ENCODE data around the gene MASTL.

The MASTL gene

GRCh38 chr10:27158421-27158820 lies 3.3 kb downstream of the MASTL start:
- H3K36me3 Mint-ChIP-seq (ENCODE audit: insufficient read depth), result peaks cover 61% of the 10 kb centered on the region
- H3K4me3 Mint-ChIP-seq, result no peak overlapping the region
- DNase-seq (ENCODE audit: low spot score in 2 of 2), result no peak
- no peak for ATAC-seq (replicated peaks; ENCODE audit: extremely low read depth, poor library complexity, severe bottlenecking)
- H3K4me1 Mint-ChIP-seq, result peaks cover 32% of the 10 kb centered on the region
- H3K27me3 Mint-ChIP-seq, result no peaks in the 10 kb centered on the region
- no peaks in the 10 kb centered on the region for H3K9me3 Mint-ChIP-seq
- H3K27ac Mint-ChIP-seq (ENCODE audit: low read depth), result no peak overlapping the region

DNA sequence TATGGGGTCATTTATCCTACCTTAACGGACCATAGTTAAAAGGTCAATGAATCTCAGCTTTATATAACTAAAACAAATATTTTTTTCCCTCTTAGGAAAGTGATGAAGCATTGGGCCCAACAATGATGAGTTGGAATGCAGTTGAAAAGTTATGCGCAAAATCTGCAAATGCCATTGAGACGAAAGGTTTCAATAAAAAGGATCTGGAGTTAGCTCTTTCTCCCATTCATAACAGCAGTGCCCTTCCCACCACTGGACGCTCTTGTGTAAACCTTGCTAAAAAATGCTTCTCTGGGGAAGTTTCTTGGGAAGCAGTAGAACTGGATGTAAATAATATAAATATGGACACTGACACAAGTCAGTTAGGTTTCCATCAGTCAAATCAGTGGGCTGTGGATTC lies 14.7 kb downstream of the MASTL start:
- peaks cover 37% of the 10 kb centered on the region for H3K36me3 Mint-ChIP-seq (ENCODE audit: insufficient read depth)
- no peak overlapping the region for H3K27ac Mint-ChIP-seq (ENCODE audit: low read depth)
- no peak overlapping the region for H3K4me3 Mint-ChIP-seq
- H3K9me3 Mint-ChIP-seq, result no peaks in the 10 kb centered on the region
- ATAC-seq (replicated peaks; ENCODE audit: extremely low read depth, poor library complexity, severe bottlenecking) (no peak), DNase-seq (ENCODE audit: low spot score in 2 of 2) (no peak)
- no peaks in the 10 kb centered on the region for H3K27me3 Mint-ChIP-seq
- H3K4me1 Mint-ChIP-seq, result no peaks in the 10 kb centered on the region

DNA sequence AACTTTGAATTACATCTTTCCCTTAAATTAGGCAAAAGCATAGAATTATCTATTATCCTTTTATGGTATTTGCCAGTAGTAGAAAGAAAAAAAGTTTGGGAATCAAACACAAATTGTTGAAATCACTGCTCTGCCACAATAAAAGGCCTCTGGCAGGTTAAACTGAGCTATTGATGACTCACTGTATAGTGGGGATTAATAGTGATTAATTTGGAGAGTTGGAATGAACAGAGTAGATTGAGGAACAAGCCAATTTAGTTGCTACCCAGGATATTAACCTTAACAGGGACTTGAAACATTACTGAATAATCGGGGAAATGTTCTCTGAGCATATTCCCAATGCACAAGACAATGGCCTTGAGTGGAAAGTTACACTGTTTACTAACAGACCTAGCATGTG lies 33.1 kb downstream of the MASTL start:
- H3K36me3 Mint-ChIP-seq (ENCODE audit: insufficient read depth), result peaks cover 6% of the 10 kb centered on the region

GRCh38 chr10:27188897-27189296 lies 33.7 kb downstream of the MASTL start:
- DNase-seq (ENCODE audit: low spot score in 2 of 2) (no peak), ATAC-seq (replicated peaks; ENCODE audit: extremely low read depth, poor library complexity, severe bottlenecking) (no peak)
- Mint-ChIP-seq H3K27ac (ENCODE audit: low read depth) (no peak overlapping the region), H3K36me3 (ENCODE audit: insufficient read depth) (peaks cover 6% of the 10 kb centered on the region), H3K27me3 (no peaks in the 10 kb centered on the region), H3K4me1 (peaks cover 5% of the 10 kb centered on the region), H3K9me3 (no peaks in the 10 kb centered on the region), H3K4me3 (no peak overlapping the region)

More for the DNA sequence above, 33.1 kb downstream of the MASTL start:
- Mint-ChIP-seq H3K4me1 (peaks cover 5% of the 10 kb centered on the region), H3K27me3 (no peaks in the 10 kb centered on the region), H3K27ac (ENCODE audit: low read depth) (no peak overlapping the region), H3K4me3 (no peak overlapping the region), H3K9me3 (no peaks in the 10 kb centered on the region)
- DNase-seq (ENCODE audit: low spot score in 2 of 2) (no peak), ATAC-seq (replicated peaks; ENCODE audit: extremely low read depth, poor library complexity, severe bottlenecking) (no peak)

DNA sequence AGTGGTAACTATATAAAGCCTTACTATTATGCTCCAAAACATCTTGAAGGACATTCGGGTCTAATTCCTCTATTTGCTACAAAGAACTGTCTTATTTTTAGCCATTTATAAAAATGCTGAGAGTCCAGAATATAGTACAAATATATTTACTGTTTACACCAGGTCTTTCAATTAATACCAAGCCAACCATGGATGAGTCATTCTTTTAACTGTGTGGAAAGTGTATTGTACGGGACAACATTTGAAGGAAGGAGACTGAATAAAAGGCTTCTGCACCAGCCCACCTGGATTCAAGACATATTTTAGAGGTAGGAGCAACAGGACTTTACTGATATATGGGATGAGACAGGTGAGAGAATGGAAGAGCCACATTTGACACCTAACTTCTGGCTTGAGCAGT lies 35.4 kb downstream of the MASTL start:
- no peaks in the 10 kb centered on the region for H3K27me3 Mint-ChIP-seq
- H3K4me3 Mint-ChIP-seq, result no peak overlapping the region
- ATAC-seq (replicated peaks; ENCODE audit: extremely low read depth, poor library complexity, severe bottlenecking) (no peak), DNase-seq (ENCODE audit: low spot score in 2 of 2) (no peak)
- H3K9me3 Mint-ChIP-seq, result no peaks in the 10 kb centered on the region
- no peak overlapping the region for H3K27ac Mint-ChIP-seq (ENCODE audit: low read depth)
- H3K36me3 Mint-ChIP-seq (ENCODE audit: insufficient read depth), result peaks cover 6% of the 10 kb centered on the region
- peaks cover 5% of the 10 kb centered on the region for H3K4me1 Mint-ChIP-seq

- Mint-ChIP-seq H3K9me3 (no peaks in the 10 kb centered on the region), H3K27ac (ENCODE audit: low read depth) (no peak overlapping the region), H3K4me3 (no peak overlapping the region), H3K4me1 (peaks cover 5% of the 10 kb centered on the region), H3K36me3 (ENCODE audit: insufficient read depth) (peaks cover 12% of the 10 kb centered on the region), H3K27me3 (no peaks in the 10 kb centered on the region)
- no peak for ATAC-seq (replicated peaks; ENCODE audit: extremely low read depth, poor library complexity, severe bottlenecking)
- DNase-seq (ENCODE audit: low spot score in 2 of 2), result no peak
Observed at GRCh38 chr10:27192284-27192683, 37.1 kb downstream of the MASTL start.

DNA sequence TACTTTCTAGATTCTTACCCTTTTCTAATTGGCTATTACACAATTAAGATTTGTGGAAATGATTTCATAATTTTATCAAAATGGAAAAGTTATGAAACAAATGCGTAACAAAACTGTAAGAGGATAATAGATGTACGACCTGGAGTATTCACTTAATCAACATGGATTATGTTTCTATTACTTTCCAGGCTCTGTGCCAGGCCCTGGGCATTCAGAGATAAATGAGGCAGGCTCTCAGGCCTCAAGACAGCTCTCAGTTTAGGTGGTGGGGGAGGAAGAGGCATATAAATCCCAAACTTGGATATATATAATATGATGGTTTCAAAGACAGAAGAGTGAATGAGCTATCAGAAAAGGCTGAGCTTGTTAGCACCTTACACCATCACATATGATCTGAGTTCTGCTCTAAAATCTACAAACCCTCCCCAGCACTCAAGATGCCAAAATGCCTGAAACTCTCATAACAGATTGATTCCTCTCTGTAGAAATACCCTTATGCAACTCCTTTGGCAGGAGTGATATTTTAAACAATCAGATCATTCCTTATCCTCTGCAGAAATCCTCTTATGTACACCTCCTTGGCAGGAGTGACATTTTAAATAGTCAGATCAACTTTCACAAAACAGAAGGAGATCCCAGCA lies 42.9 kb downstream of the MASTL start:
- Mint-ChIP-seq H3K36me3 (ENCODE audit: insufficient read depth) (peaks cover 46% of the 10 kb centered on the region), H3K27ac (ENCODE audit: low read depth) (no peak overlapping the region), H3K27me3 (no peaks in the 10 kb centered on the region), H3K4me3 (no peak overlapping the region), H3K9me3 (no peaks in the 10 kb centered on the region), H3K4me1 (peaks cover 6% of the 10 kb centered on the region)
- ATAC-seq (replicated peaks; ENCODE audit: extremely low read depth, poor library complexity, severe bottlenecking) (no peak), DNase-seq (ENCODE audit: low spot score in 2 of 2) (no peak)

- H3K27ac Mint-ChIP-seq (ENCODE audit: low read depth), result no peak overlapping the region
- no peaks in the 10 kb centered on the region for H3K27me3 Mint-ChIP-seq
Observed at GRCh38 chr10:27203806-27204205, 48.7 kb downstream of the MASTL start.

GRCh38 chr10:27207350-27207749 lies 52.2 kb downstream of the MASTL start:
- Mint-ChIP-seq H3K9me3 (no peaks in the 10 kb centered on the region), H3K4me3 (no peak overlapping the region), H3K27ac (ENCODE audit: low read depth) (no peak overlapping the region), H3K27me3 (no peaks in the 10 kb centered on the region), H3K4me1 (no peaks in the 10 kb centered on the region), H3K36me3 (ENCODE audit: insufficient read depth) (peaks cover 79% of the 10 kb centered on the region)
- ATAC-seq (replicated peaks; ENCODE audit: extremely low read depth, poor library complexity, severe bottlenecking) (no peak), DNase-seq (ENCODE audit: low spot score in 2 of 2) (no peak)

More at GRCh38 chr10:27203806-27204205, 48.7 kb downstream of the MASTL start:
- Mint-ChIP-seq H3K4me3 (no peak overlapping the region), H3K9me3 (no peaks in the 10 kb centered on the region), H3K4me1 (peaks cover 6% of the 10 kb centered on the region), H3K36me3 (ENCODE audit: insufficient read depth) (peaks cover 71% of the 10 kb centered on the region)
- no peak for DNase-seq (ENCODE audit: low spot score in 2 of 2)
- no peak for ATAC-seq (replicated peaks; ENCODE audit: extremely low read depth, poor library complexity, severe bottlenecking)

GRCh38 chr10:27223964-27224363 lies 68.8 kb downstream of the MASTL start:
- Mint-ChIP-seq H3K9me3 (no peaks in the 10 kb centered on the region), H3K4me1 (peaks cover 23% of the 10 kb centered on the region), H3K27me3 (no peaks in the 10 kb centered on the region), H3K36me3 (ENCODE audit: insufficient read depth) (peaks cover 36% of the 10 kb centered on the region), H3K4me3 (peak overlapping the region; percentile 80), H3K27ac (ENCODE audit: low read depth) (peak overlapping the region; percentile 85)
- no peak for ATAC-seq (replicated peaks; ENCODE audit: extremely low read depth, poor library complexity, severe bottlenecking)
- no peak for DNase-seq (ENCODE audit: low spot score in 2 of 2)

GRCh38 chr10:27225011-27225590 lies 69.9 kb downstream of the MASTL start:
- no peaks in the 10 kb centered on the region for H3K9me3 Mint-ChIP-seq
- H3K36me3 Mint-ChIP-seq (ENCODE audit: insufficient read depth), result peaks cover 32% of the 10 kb centered on the region
- peak; percentile 19 to 53 for DNase-seq (ENCODE audit: low spot score in 2 of 2)
- peaks cover 23% of the 10 kb centered on the region for H3K4me1 Mint-ChIP-seq
- peak; percentile 80 for ATAC-seq (replicated peaks; ENCODE audit: extremely low read depth, poor library complexity, severe bottlenecking)
- H3K4me3 Mint-ChIP-seq, result peak overlapping the region; percentile 80
- H3K27me3 Mint-ChIP-seq, result no peaks in the 10 kb centered on the region
- H3K27ac Mint-ChIP-seq (ENCODE audit: low read depth), result peak overlapping the region; percentile 81

DNA sequence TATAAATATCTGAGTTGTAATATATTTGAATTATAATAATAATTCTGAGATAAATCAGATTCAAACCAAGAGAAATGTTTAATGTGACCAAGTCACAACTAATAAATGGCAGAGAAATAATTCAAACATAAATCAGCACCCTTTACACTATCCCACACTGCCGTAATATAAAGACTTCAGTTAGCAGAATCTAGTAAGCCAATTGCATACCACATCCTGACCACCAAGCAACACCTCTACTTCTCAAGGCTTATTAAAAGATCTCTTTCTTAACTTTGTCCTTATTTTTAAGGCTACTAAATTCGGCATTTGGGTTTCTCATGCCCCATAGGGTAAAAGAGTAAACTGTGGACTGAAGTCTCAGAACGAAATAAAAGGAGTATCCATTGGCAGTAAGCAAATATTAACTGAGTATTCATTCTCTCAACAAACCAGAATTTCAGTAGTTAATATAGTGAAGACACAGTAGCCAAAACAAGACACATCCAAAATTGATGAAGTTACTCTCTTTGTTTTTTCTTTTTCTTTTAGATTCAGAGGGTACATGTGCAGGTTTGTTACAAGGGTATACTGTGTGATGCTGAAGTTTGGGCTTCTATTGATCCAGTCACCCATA lies 70.6 kb downstream of the MASTL start:
- ATAC-seq (replicated peaks; ENCODE audit: extremely low read depth, poor library complexity, severe bottlenecking) (peak; percentile 95), DNase-seq (ENCODE audit: low spot score in 2 of 2) (no peak)
- no peaks in the 10 kb centered on the region for H3K9me3 Mint-ChIP-seq
- peaks cover 23% of the 10 kb centered on the region for H3K4me1 Mint-ChIP-seq
- peaks cover 34% of the 10 kb centered on the region for H3K36me3 Mint-ChIP-seq (ENCODE audit: insufficient read depth)
- H3K27ac Mint-ChIP-seq (ENCODE audit: low read depth), result peak overlapping the region; percentile 81
- peak overlapping the region; percentile 80 for H3K4me3 Mint-ChIP-seq
- H3K27me3 Mint-ChIP-seq, result no peaks in the 10 kb centered on the region

- H3K36me3 Mint-ChIP-seq (ENCODE audit: insufficient read depth), result peaks cover 41% of the 10 kb centered on the region
- H3K9me3 Mint-ChIP-seq, result no peaks in the 10 kb centered on the region
- H3K4me3 Mint-ChIP-seq, result no peak overlapping the region
- no peak for ATAC-seq (replicated peaks; ENCODE audit: extremely low read depth, poor library complexity, severe bottlenecking)
- peaks cover 12% of the 10 kb centered on the region for H3K4me1 Mint-ChIP-seq
- H3K27me3 Mint-ChIP-seq, result no peaks in the 10 kb centered on the region
- DNase-seq (ENCODE audit: low spot score in 2 of 2), result no peak
- H3K27ac Mint-ChIP-seq (ENCODE audit: low read depth), result no peak overlapping the region
Observed at GRCh38 chr10:27230022-27230421, 74.9 kb downstream of the MASTL start.
